SU-DHL-6 (cell line): ENCODE results near the gene PKD1.
"Not testable (repeated sequence)": the region's sequence is repeated elsewhere in the genome, so short reads cannot be mapped to it uniquely, and the experiment has no call there.

Experiments used
- H2AFZ ChIP-seq: fragments of 200-600 bp; sonication (generic); 2 replicates; pipeline ENCODE4 v1.6.1; 2014; ENCODE audit warnings: low read depth, mild to moderate bottlenecking, moderate library complexity, mixed read lengths, antibody characterized with exemption, low read length; ENCODE audit not compliant: severe bottlenecking
- H3F3A ChIP-seq: fragments of 200-600 bp; shearing (Covaris generic); 2 replicates; pipeline ENCODE4 v1.6.0; 2016; ENCODE audit warnings: antibody characterized with exemption, mild to moderate bottlenecking; ENCODE audit not compliant: insufficient read depth
- H3K27ac ChIP-seq: fragments of 200-600 bp; sonication (generic); 2 replicates; pipeline ENCODE4 v1.5.1; 2016; ENCODE audit warnings: low read depth, mild to moderate bottlenecking, low read length, moderate library complexity, mixed read lengths
- H3K27me3 ChIP-seq: fragments of 200-600 bp; sonication (generic), shearing (Covaris generic); 2 replicates; pipeline ENCODE4 v1.6.0; 2014; ENCODE audit warnings: mild to moderate bottlenecking, low read length
- H3K36me3 ChIP-seq: fragments of 200-600 bp; sonication (generic); 2 replicates; pipeline ENCODE4 v1.6.1; 2014; ENCODE audit warnings: mild to moderate bottlenecking, low read length, mixed read lengths
- H3K4me2 ChIP-seq: fragments of 300-600, 200-600 bp; shearing (Covaris generic), sonication (generic); 2 replicates; pipeline ENCODE4 v1.6.0; 2014; ENCODE audit warnings: low read length, low read depth, mild to moderate bottlenecking; ENCODE audit not compliant: poor library complexity, severe bottlenecking
- H3K4me3 ChIP-seq: fragments of 200-600 bp; sonication (generic); 2 replicates; pipeline ENCODE4 v1.5.1; 2014; ENCODE audit warnings: antibody characterized with exemption, low read length, mild to moderate bottlenecking, mixed read lengths; ENCODE audit not compliant: insufficient read depth, poor library complexity, severe bottlenecking
- H3K79me2 ChIP-seq: fragments of 200-600 bp; sonication (generic); 2 replicates; pipeline ENCODE4 v1.6.1; 2014; ENCODE audit warnings: mild to moderate bottlenecking, low read length, moderate library complexity; ENCODE audit not compliant: insufficient read depth
- H3K9ac ChIP-seq: fragments of 200-600 bp; sonication (generic); 2 replicates; pipeline ENCODE4 v1.7.0; 2014; ENCODE audit warnings: mild to moderate bottlenecking, low read length
- H3K9me2 ChIP-seq: fragments of 200-600 bp; sonication (generic); replicated peaks from 2 replicates; pipeline ENCODE4 v1.6.1; 2014; ENCODE audit warnings: low read length; ENCODE audit not compliant: insufficient read depth
- H3K9me3 ChIP-seq: fragments of 200-600 bp; sonication (generic); 2 replicates; pipeline ENCODE4 v1.6.1; 2014; ENCODE audit warnings: low read length, mixed read lengths; ENCODE audit not compliant: insufficient read depth
- H4K20me1 ChIP-seq: fragments of 200-600 bp; sonication (generic); 2 replicates; pipeline ENCODE4 v1.6.1; 2014; ENCODE audit warnings: low read depth, mild to moderate bottlenecking, antibody characterized with exemption, low read length, moderate library complexity, mixed read lengths
- EZH2phosphoT487 ChIP-seq: fragments of 200-600 bp; sonication (generic), shearing (Covaris generic); conservative IDR thresholded peaks from 2 replicates; pipeline ENCODE4 v1.6.1; 2018; ENCODE audit warnings: mild to moderate bottlenecking, antibody characterized with exemption, low read length, moderate library complexity, mixed read lengths
- TF ChIP-seq, protein P1 (sequence below): fragments of 200-600 bp; sonication (generic); IDR thresholded peaks from one replicate; pipeline ENCODE4 v1.5.1; 2017; ENCODE audit warnings: antibody characterized with exemption, mild to moderate bottlenecking, low read length, moderate library complexity; ENCODE audit not compliant: insufficient read depth, poor library complexity, severe bottlenecking

The PKD1 gene

DNA sequence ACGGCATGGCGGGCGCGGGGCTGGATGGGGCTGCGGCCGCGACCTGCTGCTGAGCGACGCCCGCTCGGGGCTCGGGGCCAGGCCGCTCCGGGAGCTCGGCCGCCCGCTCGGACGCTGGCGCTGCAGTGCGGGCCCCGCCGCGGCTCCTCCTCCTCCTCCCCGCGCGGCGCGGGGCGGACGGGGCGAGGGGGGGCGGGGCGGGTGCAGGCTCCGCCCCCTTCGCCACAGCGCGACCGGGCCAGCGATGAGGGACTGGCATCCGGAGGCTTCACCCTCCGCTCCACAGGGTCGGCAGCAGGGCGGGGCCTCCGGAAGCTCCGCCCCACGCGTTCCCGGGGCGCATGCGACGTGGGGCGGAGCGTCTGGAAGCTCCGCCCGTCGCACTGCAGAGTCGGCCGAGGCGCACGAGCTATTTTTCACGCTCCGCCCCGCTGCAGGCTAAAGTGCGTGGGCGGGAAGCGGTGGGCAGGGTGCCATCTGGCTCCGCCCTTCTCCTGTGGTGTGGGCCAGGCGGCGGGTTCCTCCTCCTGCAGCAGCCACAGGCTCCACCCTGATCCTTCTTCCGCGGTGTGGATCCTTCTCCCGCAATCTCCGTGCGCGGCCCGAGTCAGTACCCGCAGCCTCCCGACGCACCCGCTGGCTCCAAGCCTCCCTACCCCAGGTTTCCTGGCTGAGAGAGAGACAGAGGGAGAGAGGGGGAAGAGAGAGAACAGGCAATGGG is at the start of gene PKD1:
TSS of gene PKD1 (minus strand) at position 129 of the 721 bp plus-strand sequence. CDS start 209 bp downstream, outside the sequence.
- not testable (repeated sequence) for H4K20me1 ChIP-seq, H3K79me2 ChIP-seq, H3K9me3 ChIP-seq, H3F3A ChIP-seq, H3K36me3 ChIP-seq, H3K27me3 ChIP-seq, H3K9me2 ChIP-seq, H3K27ac ChIP-seq
- peak within 1 kb of the TSS; percentile 87 for H2AFZ ChIP-seq
- H3K4me3 ChIP-seq = peak within 1 kb of the TSS; percentile 58
- peak within 1 kb of the TSS; percentile 64 for H3K9ac ChIP-seq
- H3K4me2 ChIP-seq = peak within 1 kb of the TSS; percentile 56

DNA sequence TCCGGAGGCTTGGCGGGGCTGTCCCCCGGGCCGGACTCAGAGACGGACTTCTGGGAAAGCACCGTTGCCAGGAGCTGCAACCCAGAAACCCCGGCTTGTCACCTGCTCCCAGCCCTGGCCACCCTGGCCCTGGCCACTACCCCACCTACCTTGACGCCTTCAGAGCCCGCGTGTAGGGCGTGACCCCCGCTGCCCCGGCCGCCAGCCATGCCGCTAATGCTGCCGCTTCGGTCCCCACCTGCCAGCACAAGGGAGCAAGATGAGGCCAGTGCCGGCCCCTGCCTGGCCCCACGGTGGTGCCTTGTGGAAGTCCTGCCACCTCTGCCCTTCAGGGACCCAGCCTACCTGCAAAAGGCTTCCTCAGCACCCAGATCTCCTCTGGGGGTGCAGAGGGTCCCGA is 49.3 kb upstream of the PKD1 start:
- H4K20me1 ChIP-seq = no peaks in the 10 kb centered on the region; the same call in 1 of the 2 replicates
- no peaks in the 10 kb centered on the region for H3K9me2 ChIP-seq
- no peaks in the 10 kb centered on the region for H3K79me2 ChIP-seq
- no peak overlapping the region for H2AFZ ChIP-seq
- H3K4me2 ChIP-seq = no peak overlapping the region
- no peak overlapping the region for H3K9ac ChIP-seq
- H3K4me3 ChIP-seq = no peak overlapping the region
- H3F3A ChIP-seq = no peaks in the 10 kb centered on the region
- no peak for TF ChIP-seq EZH2phosphoT487
- TF ChIP-seq, protein P1, sequence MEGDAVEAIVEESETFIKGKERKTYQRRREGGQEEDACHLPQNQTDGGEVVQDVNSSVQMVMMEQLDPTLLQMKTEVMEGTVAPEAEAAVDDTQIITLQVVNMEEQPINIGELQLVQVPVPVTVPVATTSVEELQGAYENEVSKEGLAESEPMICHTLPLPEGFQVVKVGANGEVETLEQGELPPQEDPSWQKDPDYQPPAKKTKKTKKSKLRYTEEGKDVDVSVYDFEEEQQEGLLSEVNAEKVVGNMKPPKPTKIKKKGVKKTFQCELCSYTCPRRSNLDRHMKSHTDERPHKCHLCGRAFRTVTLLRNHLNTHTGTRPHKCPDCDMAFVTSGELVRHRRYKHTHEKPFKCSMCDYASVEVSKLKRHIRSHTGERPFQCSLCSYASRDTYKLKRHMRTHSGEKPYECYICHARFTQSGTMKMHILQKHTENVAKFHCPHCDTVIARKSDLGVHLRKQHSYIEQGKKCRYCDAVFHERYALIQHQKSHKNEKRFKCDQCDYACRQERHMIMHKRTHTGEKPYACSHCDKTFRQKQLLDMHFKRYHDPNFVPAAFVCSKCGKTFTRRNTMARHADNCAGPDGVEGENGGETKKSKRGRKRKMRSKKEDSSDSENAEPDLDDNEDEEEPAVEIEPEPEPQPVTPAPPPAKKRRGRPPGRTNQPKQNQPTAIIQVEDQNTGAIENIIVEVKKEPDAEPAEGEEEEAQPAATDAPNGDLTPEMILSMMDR = no peak
- no peaks in the 10 kb centered on the region for H3K36me3 ChIP-seq
- H3K27me3 ChIP-seq = no peaks in the 10 kb centered on the region
- no peak overlapping the region for H3K27ac ChIP-seq
- no peaks in the 10 kb centered on the region for H3K9me3 ChIP-seq

DNA sequence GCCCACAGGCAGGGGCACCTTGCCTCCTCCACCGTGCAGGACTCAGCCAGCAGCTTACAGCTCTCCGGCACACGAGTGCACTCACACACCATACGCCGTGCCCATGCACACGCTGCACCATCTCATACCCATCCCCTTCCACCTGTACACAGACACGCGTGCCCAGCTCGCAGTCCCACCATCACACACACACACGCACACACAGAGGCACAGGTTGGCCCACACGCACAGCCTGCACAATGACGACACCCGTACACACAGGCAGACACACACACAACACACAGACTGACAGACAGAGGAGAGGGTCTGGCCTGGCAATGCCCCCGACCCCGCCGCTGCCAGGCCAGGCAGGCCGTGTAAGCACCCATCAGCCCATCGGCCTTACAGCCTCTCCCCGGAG is 48.6 kb upstream of the PKD1 start:
- H4K20me1 ChIP-seq = no peaks in the 10 kb centered on the region; the same call in 1 of the 2 replicates
- no peaks in the 10 kb centered on the region for H3F3A ChIP-seq
- no peaks in the 10 kb centered on the region for H3K27me3 ChIP-seq
- no peak overlapping the region for H3K9ac ChIP-seq
- no peak overlapping the region for H3K4me2 ChIP-seq
- TF ChIP-seq EZH2phosphoT487 = no peak
- TF ChIP-seq, protein P1 = no peak
- H3K79me2 ChIP-seq = no peaks in the 10 kb centered on the region
- H3K4me3 ChIP-seq = no peak overlapping the region
- H3K9me2 ChIP-seq = no peaks in the 10 kb centered on the region
- H3K36me3 ChIP-seq = no peaks in the 10 kb centered on the region
- no peak overlapping the region for H2AFZ ChIP-seq
- H3K9me3 ChIP-seq = no peaks in the 10 kb centered on the region
- no peak overlapping the region for H3K27ac ChIP-seq

DNA sequence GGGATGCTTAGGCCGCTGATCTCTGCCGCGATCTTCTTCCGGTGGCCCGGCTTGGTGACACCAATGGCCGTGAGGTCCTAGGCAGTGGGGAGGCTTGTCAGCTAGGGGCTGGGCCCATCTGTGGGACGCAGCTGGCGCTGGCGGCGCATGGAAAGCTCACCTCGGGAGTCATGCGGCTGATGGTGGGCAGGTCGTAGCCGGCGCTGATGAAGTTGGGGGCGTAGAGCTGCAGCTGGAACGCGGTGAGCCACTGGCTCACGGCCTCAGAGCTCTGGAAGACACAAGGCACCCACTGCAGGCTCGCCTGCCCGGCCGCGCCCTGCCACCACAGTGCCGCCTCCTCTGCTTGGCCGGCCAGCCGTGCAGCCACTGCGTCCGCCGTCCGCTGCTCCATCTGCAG is 48.0 kb upstream of the PKD1 start:
- Histone ChIP-seq H3K36me3 (no peaks in the 10 kb centered on the region), H2AFZ (no peak overlapping the region), H4K20me1 (no peaks in the 10 kb centered on the region; the same call in 1 of the 2 replicates), H3K9me2 (no peaks in the 10 kb centered on the region), H3K4me2 (no peak overlapping the region), H3K9me3 (no peaks in the 10 kb centered on the region), H3K4me3 (no peak overlapping the region), H3K9ac (no peak overlapping the region), H3F3A (no peaks in the 10 kb centered on the region), H3K27me3 (no peaks in the 10 kb centered on the region), H3K79me2 (no peaks in the 10 kb centered on the region), H3K27ac (no peak overlapping the region)
- no peak for TF ChIP-seq EZH2phosphoT487
- TF ChIP-seq, protein P1 = no peak
